ENCODE measurements around the gene UQCC2.

DNA sequence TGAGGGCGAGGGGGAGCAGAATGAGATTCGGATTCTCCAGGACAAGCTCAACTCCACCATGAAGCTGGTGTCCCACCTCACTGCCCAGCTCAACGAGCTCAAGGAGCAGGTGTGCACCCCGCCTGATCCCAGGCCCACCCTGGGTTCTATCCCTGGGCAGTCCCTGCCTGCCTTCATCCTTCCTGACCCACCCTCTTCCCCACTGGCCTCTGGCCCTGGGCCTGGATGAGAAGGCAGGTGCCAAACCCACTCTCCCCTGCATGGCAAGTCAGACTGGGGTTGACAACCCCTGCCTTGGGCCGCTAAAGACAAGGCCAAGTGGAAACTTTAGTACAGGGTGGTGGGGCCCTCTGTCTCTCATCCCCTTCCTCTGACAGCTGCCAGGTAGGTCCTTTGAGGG lies 16.5 kb downstream of the UQCC2 start:
- TF ChIP-seq, protein P1, sequence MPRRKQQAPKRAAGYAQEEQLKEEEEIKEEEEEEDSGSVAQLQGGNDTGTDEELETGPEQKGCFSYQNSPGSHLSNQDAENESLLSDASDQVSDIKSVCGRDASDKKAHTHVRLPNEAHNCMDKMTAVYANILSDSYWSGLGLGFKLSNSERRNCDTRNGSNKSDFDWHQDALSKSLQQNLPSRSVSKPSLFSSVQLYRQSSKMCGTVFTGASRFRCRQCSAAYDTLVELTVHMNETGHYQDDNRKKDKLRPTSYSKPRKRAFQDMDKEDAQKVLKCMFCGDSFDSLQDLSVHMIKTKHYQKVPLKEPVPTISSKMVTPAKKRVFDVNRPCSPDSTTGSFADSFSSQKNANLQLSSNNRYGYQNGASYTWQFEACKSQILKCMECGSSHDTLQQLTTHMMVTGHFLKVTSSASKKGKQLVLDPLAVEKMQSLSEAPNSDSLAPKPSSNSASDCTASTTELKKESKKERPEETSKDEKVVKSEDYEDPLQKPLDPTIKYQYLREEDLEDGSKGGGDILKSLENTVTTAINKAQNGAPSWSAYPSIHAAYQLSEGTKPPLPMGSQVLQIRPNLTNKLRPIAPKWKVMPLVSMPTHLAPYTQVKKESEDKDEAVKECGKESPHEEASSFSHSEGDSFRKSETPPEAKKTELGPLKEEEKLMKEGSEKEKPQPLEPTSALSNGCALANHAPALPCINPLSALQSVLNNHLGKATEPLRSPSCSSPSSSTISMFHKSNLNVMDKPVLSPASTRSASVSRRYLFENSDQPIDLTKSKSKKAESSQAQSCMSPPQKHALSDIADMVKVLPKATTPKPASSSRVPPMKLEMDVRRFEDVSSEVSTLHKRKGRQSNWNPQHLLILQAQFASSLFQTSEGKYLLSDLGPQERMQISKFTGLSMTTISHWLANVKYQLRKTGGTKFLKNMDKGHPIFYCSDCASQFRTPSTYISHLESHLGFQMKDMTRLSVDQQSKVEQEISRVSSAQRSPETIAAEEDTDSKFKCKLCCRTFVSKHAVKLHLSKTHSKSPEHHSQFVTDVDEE (CRISPR knock-in tag; IDR thresholded peaks at IDR 0.05), result no peak
- TF ChIP-seq TCF4 (CRISPR knock-in tag; IDR thresholded peaks at IDR 0.05; ENCODE audit: borderline replicate concordance) (no peak), RARB (CRISPR knock-in tag; IDR thresholded peaks at IDR 0.05) (no peak)
